Cerebellar nuclear complex (tissue), 1 donor: ENCODE data around the gene TBL1X.
"Not testable (repeated sequence)": the region's sequence is repeated elsewhere in the genome, so short reads cannot be mapped to it uniquely, and the experiment has no call there.

Source experiments
- DNase-seq, 2 experiments: peaks; one replicate each; lab custom pipeline; 2025; lab: John Stamatoyannopoulos, UW

The TBL1X gene

DNA sequence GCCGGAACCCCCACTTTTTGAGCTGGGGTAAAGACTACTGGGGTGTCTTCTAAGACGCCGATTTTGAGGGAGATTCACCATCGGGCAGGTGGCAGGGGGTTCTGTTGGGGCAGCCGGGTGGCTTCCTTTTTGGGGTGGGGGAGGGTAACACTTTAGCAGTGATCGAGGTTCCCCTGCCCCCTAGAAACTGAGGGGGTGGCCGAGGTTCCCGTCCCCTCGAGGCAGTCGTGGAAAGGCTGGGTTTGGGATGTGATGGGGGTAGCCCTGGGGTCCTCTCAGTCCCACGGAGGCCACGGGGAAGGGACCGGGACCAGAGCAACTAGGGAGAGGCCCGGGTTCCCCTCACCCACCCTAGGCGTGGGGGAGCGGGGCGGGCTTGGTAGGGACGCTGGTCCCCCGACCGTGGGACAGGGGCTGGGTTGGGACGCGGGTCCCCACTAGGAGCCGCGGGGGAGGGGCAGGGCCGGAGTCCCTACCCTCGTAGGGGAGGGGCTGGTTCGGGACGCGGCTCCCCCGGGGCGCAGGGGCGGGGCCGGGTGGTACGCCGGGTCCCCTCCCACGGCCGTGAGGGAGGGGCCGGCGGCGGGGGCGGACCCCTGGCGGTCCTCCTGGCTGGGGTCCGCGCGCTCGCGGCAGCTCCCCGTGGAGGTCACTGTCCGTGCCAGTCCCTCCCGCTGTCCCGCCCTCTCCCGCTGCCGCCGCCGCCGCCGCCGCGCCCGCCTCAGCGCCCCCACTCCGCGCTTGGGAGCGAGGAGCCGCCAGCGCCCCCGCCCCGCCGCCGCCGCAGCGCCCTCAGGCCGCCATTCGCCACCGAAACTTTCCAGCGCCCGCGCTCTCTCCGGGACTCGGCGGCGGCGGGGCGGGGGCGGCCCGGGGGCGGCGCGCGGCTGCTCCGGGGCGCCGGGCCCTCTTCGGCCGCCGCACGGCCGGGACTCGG is at the start of gene TBL1X:
TSS of gene TBL1X (plus strand) at position 624 of the 937 bp plus-strand sequence. CDS start 188,529 bp downstream, outside the sequence.
- DNase-seq, result no peak

- no peak for DNase-seq
Measured at GRCh38 chrX:9416562-9417348, 48.1 kb upstream of the TBL1X start.

DNA sequence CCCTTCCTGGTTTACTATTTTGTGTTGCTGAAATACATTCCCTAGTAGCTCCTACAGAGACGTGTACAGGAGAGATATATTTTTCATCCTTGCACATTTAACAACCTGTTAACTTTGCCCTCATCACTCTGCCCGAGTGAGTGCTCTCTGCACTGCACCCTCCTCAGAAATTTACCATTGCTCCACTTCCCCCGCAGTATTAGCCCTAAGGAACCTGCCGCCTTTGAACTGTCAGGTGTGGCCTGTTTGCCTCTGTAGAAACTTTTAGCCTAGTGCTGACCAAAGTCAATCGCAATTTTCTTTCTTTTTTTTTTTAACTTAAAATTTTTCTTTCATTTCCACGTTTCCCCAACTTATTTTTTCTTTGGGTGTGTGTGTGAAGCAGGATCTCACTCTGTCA is 46.6 kb upstream of the TBL1X start:
- DNase-seq, result no peak

GRCh38 chrX:9420275-9421265 is 44.3 kb upstream of the TBL1X start:
- DNase-seq, result no peak

GRCh38 chrX:9429767-9430166 is 35.1 kb upstream of the TBL1X start:
- DNase-seq, result peak in 1 of 2 experiments; percentile 19

GRCh38 chrX:9430346-9430921 is 34.4 kb upstream of the TBL1X start:
- no peak for DNase-seq

DNA sequence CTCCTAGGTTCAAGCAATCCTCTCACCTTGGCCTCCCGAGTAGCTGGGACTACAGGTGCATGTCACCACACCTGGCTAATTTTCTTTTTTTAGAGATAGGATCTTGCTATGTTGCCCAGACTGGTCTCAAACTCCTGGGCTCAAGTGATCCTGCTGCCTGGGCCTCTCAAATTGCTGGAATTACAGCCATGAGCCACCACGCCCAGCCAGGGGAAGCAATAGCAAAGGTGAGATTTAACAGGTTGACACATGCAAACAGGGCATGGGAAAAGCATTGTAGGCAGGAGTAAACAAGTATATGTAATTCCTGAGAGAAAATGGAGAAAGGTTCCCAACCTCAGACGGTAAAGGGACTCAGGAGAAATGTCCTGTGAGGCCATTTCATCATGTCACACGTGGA is 33.6 kb upstream of the TBL1X start:
- DNase-seq, result no peak

DNA sequence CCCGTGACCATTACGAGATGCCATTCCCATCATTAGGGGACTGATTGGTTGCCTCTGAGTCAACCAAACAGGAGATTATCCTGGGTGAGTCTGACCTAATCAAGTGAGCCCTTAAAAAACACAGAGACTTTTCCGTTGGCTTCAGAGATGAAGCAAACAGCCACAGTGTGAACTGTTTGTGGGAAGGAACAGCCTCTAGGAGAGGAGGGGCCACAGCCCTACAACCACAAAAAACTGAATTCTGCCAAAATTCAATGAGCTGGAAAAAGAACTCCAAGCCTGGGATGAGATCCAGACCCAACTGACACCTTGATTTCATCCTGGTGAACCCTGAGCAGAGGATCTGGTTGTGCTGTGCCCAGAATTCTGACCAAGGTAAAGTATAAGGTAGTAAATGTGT is 31.3 kb upstream of the TBL1X start:
- no peak for DNase-seq

DNA sequence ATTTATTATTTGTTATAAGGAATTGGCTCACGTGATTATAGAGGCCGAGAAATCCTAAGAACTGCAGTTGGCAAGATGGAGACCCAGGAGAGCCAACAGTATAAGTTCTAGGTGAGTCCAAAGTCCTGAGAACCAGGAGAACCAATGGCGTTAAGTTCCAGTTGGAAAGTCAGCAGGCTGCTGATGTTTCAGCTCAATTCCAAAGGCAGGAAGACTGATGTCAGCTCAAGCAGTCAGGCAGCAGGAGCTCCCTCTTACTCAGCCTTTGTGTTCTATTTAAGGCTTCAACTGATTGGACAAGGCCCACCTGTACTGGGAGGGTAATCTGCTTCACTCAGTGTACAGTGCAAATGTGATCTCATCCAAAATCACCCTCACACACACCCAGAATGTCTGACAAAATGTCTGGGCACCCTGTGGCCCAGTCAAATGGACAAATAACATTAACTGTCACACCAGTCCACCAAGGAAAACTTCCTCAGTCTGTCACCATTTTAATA is 30.8 kb upstream of the TBL1X start:
- DNase-seq, result no peak

DNA sequence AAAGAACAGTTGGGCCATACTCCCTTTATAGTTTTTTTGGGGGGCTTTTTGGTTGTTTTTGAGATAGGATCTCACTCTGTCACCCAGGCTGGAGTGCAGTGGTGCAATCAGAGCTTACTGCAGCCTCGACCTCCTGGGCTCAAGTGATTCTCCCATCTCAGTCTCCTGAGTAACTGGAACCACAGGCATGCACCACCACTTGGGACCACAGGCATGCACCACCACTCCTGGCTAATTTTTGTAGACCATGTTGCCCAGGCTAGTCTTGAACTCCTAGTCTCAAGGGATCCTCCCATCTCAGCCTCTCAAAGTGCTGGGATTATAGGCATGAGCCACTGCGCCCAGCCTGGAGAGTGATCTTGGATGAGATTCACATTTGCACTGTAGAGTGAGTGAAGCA is 29.8 kb upstream of the TBL1X start:
- DNase-seq, result not testable (repeated sequence)

- no peak for DNase-seq
Measured at GRCh38 chrX:9436812-9437211, 28.0 kb upstream of the TBL1X start.

- no peak for DNase-seq
Measured at GRCh38 chrX:9438933-9439494, 25.8 kb upstream of the TBL1X start.

DNA sequence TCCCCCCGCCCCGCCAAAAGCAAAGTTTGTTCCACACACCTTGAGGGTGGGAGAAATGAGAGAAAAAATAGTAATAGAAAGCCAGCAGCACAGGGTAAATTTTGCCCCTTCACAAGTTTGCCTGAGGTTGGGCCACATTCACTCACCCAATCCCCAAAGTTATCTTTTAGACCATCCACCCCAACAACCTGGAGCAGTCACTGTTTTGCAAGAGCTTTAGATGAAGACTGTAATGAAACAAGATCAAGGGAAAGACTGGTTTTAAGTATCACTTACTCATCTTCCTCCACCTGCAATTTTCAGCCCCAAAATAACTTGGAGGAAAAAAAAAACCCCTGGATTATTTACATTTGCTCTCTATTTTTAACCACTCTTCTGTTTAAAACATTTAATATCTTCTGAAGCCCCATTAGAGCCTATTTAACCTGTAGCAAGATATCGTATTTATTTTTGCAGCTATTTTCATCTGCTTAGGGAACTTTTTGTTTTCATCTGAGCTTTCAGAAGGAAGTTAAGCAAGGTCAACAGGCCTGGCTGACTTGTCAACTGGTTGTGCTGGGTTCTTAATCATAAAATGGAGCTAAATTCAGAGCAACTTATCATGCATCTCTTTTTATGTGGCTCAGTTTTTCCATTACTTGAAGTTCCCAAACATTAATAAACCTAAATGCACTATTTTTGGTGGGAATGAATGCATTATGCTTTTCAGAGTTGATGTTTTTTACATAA is 24.6 kb upstream of the TBL1X start:
- no peak for DNase-seq

- DNase-seq, result no peak
Measured at GRCh38 chrX:9442056-9442455, 22.8 kb upstream of the TBL1X start.

DNA sequence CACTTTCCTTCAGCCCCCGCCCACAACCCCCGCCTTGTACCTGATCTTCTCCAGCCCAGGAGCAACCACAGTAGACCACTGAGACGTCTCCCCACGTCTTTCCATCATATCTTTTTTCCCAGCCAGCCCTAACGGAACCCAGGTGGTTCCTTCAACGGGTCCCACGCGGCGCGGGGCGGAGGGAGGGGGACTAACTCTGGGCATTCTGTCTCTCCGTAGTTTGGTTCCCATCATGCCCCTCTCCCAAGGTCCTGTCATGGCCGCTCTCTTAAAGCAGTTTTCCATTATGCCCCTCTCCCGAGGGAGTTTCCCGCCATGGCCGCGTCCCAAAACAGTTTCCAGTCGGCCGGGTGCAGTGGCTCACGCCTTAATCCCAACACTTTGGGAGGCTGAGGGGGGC is 21.5 kb upstream of the TBL1X start:
- DNase-seq, result no peak

DNA sequence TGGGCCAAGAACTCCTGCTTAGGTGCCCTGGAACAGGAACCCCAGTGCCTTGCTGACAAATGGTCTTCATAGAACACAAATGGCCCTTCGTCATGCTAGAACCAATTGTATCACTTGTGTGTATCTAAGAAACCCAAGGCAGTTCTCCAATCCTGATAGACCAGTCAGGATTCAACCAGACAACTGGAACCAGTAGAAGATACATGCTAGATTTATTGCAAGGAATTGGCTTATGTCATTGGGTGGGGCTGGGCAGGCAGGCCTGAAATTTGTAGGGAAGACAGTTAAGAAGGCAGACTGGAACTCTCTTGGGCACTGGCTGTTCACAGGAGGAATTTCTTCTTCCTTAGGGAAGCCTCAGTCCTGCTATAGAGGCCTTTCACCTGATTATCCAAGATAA is 17.0 kb upstream of the TBL1X start:
- DNase-seq, result no peak

GRCh38 chrX:9456250-9457074 is 8.4 kb upstream of the TBL1X start:
- DNase-seq, result no peak

DNA sequence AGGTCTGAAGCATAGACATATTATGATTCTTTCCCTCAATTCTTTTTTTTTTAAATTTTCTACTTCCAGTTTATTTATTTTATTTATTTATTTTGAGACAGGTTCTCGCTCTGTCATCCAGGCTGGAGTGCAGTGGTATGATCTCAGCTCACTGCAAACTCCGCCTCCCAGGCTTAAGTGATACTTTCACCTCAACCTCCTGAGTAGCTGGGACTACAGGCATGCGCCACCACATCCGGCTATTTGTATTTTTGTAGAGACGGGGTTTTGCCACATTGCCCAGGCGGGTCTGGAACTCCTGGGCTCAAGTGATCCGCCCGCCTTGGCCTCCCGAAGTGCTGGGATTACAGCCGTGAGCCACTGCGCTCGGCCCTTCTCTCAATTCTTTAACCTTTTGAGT is 6.8 kb upstream of the TBL1X start:
- not testable (repeated sequence) for DNase-seq

- DNase-seq, result no peak
Measured at GRCh38 chrX:9458516-9459078, 6.3 kb upstream of the TBL1X start.
